T-cell (primary cell): ENCODE data around the gene CABCOCO1. TPM values are rescaled to one million over a fixed set of nuclear protein-coding genes. Genes with fewer than 3 reads are reported as not detected.

ENCODE experiments used
- ATAC-seq, 4 experiments: fragments of 200-7000 bp in 3 of 4; fragments of 150-1000 bp in 1 of 4; cut with Tn5 transposase; replicated peaks in 1 of 4; 1 replicate in 3 of 4; 2 replicates in 1 of 4; pipeline ENCODE4 v1.10.0; 2021; ENCODE audit warnings: moderate library complexity in 3 of 4, mild to moderate bottlenecking in 2 of 4, moderate number of reproducible peaks in 1 of 4
- CTCF ChIA-PET, 2 donors: fragments of 300-600 bp; sonication (Branson Sonifier 250); formaldehyde crosslinking; loops; one replicate each; lab custom pipeline; 2022; ENCODE audit warnings: antibody characterized with exemption in 2 of 2; lab: Charles Lee
- POLR2A ChIA-PET, 2 donors: fragments of 300-600 bp; sonication (Branson Sonifier 250); formaldehyde crosslinking; loops; one replicate each; lab custom pipeline; 2022; ENCODE audit warnings: antibody characterized with exemption in 2 of 2; lab: Charles Lee
- DNase-seq, 35 experiments: peaks; one replicate each; pipeline versions ENCODE4 v3.0.0 to v3.0.0-alpha.2; 2013 to 2023
- H3K27ac ChIP-seq: one replicate; pipeline ENCODE4 v1.5.1; 2013; ENCODE audit warnings: low read length
- H3K27me3 ChIP-seq, 2 experiments: replicated peaks in 1 of 2; 1 replicate in 1 of 2; 2 replicates in 1 of 2; pipeline versions ENCODE4 v1.6.1 to v1.7.0; 2013; ENCODE audit warnings: low read length in 1 of 2, mixed read lengths in 1 of 2; ENCODE audit not compliant: control insufficient read depth in 2 of 2, insufficient read depth in 2 of 2; ENCODE audit errors: extremely low read depth in 1 of 2
- H3K36me3 ChIP-seq, 2 donors: 1 replicate in 1 of 2; 2 replicates in 1 of 2; pipeline versions ENCODE4 v1.6.1 to v1.7.0; 2013; ENCODE audit warnings: low read length in 1 of 2; ENCODE audit not compliant: control insufficient read depth in 2 of 2, insufficient read depth in 1 of 2; ENCODE audit errors: extremely low read depth in 1 of 2
- H3K4me1 ChIP-seq, 2 experiments: 1 replicate in 1 of 2; 2 replicates in 1 of 2; pipeline versions ENCODE4 v1.6.1 to v1.7.0; 2013; ENCODE audit warnings: low read length in 2 of 2, mixed read lengths in 1 of 2; ENCODE audit not compliant: insufficient read depth in 2 of 2, control insufficient read depth in 1 of 2; ENCODE audit errors: extremely low read depth in 1 of 2
- H3K4me3 ChIP-seq, 2 donors: 1 replicate in 1 of 2; 2 replicates in 1 of 2; pipeline versions ENCODE4 v1.5.1 to v1.7.0; 2013; ENCODE audit warnings: mild to moderate bottlenecking in 2 of 2, low read length in 1 of 2, moderate library complexity in 1 of 2; ENCODE audit not compliant: control insufficient read depth in 1 of 2; ENCODE audit errors: extremely low read depth in 1 of 2
- H3K9me3 ChIP-seq: 2 replicates; pipeline ENCODE4 v1.7.0; 2013
- H3K27ac Mint-ChIP-seq, 2 donors: one replicate each; pipeline ENCODE4 v1.8.0; 2020 to 2021; ENCODE audit warnings: mild to moderate bottlenecking in 2 of 2, mixed read lengths in 2 of 2
- H3K27me3 Mint-ChIP-seq, 2 donors: one replicate each; pipeline ENCODE4 v1.8.0; 2021 to 2022; ENCODE audit warnings: mixed read lengths in 2 of 2
- H3K36me3 Mint-ChIP-seq: one replicate; pipeline ENCODE4 v1.8.0; 2021; ENCODE audit warnings: mixed read lengths
- H3K4me1 Mint-ChIP-seq, 3 donors: one replicate each; pipeline ENCODE4 v1.8.0; 2020 to 2022; ENCODE audit warnings: mixed read lengths in 3 of 3, mild to moderate bottlenecking in 1 of 3
- H3K4me3 Mint-ChIP-seq, 3 donors: one replicate each; pipeline ENCODE4 v1.8.0; 2020 to 2022; ENCODE audit warnings: mild to moderate bottlenecking in 3 of 3, mixed read lengths in 3 of 3, moderate library complexity in 3 of 3
- H3K9me3 Mint-ChIP-seq, 3 donors: one replicate each; pipeline ENCODE4 v1.8.0; 2020 to 2022; ENCODE audit warnings: mixed read lengths in 3 of 3
- WGBS: methylation state at CpG from one replicate; pipeline ENCODE4 v1.1.5; 2013; ENCODE audit warnings: missing lambda C conversion rate; ENCODE audit not compliant: insufficient coverage; 5-methylcytosine and 5-hydroxymethylcytosine counted together
- total RNA-seq, 35 experiments: library from RNA in 6 of 35; stranded (reverse) in 6 of 35; fragments of 120-200 nt in 1 of 35; gene quantifications; one replicate each; pipeline versions ENCODE4 v1.2.1 to v1.2.4 and lab custom pipeline; 2013 to 2026

The CABCOCO1 gene
- total RNA-seq, 5 donors from 2014 or later (not counting 1 experiment from before 2014, with no cell fraction given), result not detected

- H3K36me3 ChIP-seq, result no peaks in the 10 kb centered on the region
- H3K4me3 ChIP-seq, result no peak overlapping the region
- ChIA-PET POLR2A (no interaction called here), CTCF (no interaction called here)
- Mint-ChIP-seq H3K27ac (no peak overlapping the region), H3K4me3 (no peak overlapping the region), H3K4me1 (no peaks in the 10 kb centered on the region), H3K27me3 (peaks cover 6 to 7% of the 10 kb centered on the region in 2 donors), H3K36me3 (no peaks in the 10 kb centered on the region), H3K9me3 (no peaks in the 10 kb centered on the region)
- DNase-seq (no peak), ATAC-seq (no peak)
- H3K27me3 ChIP-seq, result no peaks in the 10 kb centered on the region
- 17% methylated on average over 1 of the region's 4 CpGs for WGBS
- no peaks in the 10 kb centered on the region for H3K9me3 ChIP-seq
- H3K27ac ChIP-seq, result no peak overlapping the region
- H3K4me1 ChIP-seq, result no peaks in the 10 kb centered on the region
Measured at GRCh38 chr10:61628875-61629513, 33.7 kb upstream of the CABCOCO1 start.

- H3K36me3 Mint-ChIP-seq, result no peaks in the 10 kb centered on the region
- H3K9me3 Mint-ChIP-seq, result no peaks in the 10 kb centered on the region
- Histone ChIP-seq H3K27me3 (no peaks in the 10 kb centered on the region), H3K4me1 (no peaks in the 10 kb centered on the region), H3K4me3 (no peak overlapping the region), H3K9me3 (no peaks in the 10 kb centered on the region), H3K27ac (no peak overlapping the region), H3K36me3 (no peaks in the 10 kb centered on the region)
- POLR2A ChIA-PET, result no interaction called here
- 83% methylated on average over 2 of the region's 4 CpGs for WGBS
- H3K27me3 Mint-ChIP-seq, result peaks cover 6 to 7% of the 10 kb centered on the region in 2 donors
- ATAC-seq, result no peak
- no peak for DNase-seq
- no peaks in the 10 kb centered on the region for H3K4me1 Mint-ChIP-seq
- no peak overlapping the region for H3K4me3 Mint-ChIP-seq
- H3K27ac Mint-ChIP-seq, result no peak overlapping the region
- CTCF ChIA-PET, result no interaction called here
Measured at GRCh38 chr10:61629576-61629975, 33.2 kb upstream of the CABCOCO1 start.

- no peak overlapping the region for H3K27ac ChIP-seq
- Mint-ChIP-seq H3K27ac (no peak overlapping the region), H3K36me3 (no peaks in the 10 kb centered on the region), H3K4me3 (no peak overlapping the region), H3K4me1 (no peaks in the 10 kb centered on the region), H3K27me3 (peaks cover 0 to 4% of the 10 kb centered on the region in 2 donors), H3K9me3 (no peaks in the 10 kb centered on the region)
- H3K36me3 ChIP-seq, result no peaks in the 10 kb centered on the region
- WGBS, result no CpG with 5 or more reads among the region's 4 CpGs
- H3K27me3 ChIP-seq, result no peaks in the 10 kb centered on the region
- H3K4me1 ChIP-seq, result no peaks in the 10 kb centered on the region
- CTCF ChIA-PET, result interaction anchor here in 1 of 2 donors (0.6 kb wide), 1 partner anchor 807 kb away, joined by 3 read pairs; no protein-coding TSS in a partner anchor
- no peak overlapping the region for H3K4me3 ChIP-seq
- POLR2A ChIA-PET, result no interaction called here
- ATAC-seq (no peak), DNase-seq (no peak)
- no peaks in the 10 kb centered on the region for H3K9me3 ChIP-seq
Measured at GRCh38 chr10:61632057-61632670, 30.6 kb upstream of the CABCOCO1 start.

GRCh38 chr10:61633665-61634064 lies 29.1 kb upstream of the CABCOCO1 start:
- no peaks in the 10 kb centered on the region for H3K4me1 Mint-ChIP-seq
- no CpG with 5 or more reads among the region's 3 CpGs for WGBS

GRCh38 chr10:61634746-61635145 lies 28.0 kb upstream of the CABCOCO1 start:
- no peaks in the 10 kb centered on the region for H3K4me1 ChIP-seq
- H3K27ac ChIP-seq, result no peak overlapping the region
- no peaks in the 10 kb centered on the region for H3K9me3 ChIP-seq
- peaks cover 2% of the 10 kb centered on the region in 2 donors for H3K27me3 Mint-ChIP-seq
- no peak overlapping the region for H3K27ac Mint-ChIP-seq
- ATAC-seq (no peak), DNase-seq (no peak)
- no CpG with 5 or more reads among the region's 1 CpG for WGBS
- no peaks in the 10 kb centered on the region for H3K36me3 ChIP-seq
- H3K9me3 Mint-ChIP-seq, result no peaks in the 10 kb centered on the region
- CTCF ChIA-PET, result no interaction called here
- no peaks in the 10 kb centered on the region for H3K4me1 Mint-ChIP-seq
- no peaks in the 10 kb centered on the region for H3K27me3 ChIP-seq
- no peak overlapping the region for H3K4me3 ChIP-seq
- H3K36me3 Mint-ChIP-seq, result no peaks in the 10 kb centered on the region
- POLR2A ChIA-PET, result interaction anchor here in 1 of 2 donors (0.7 kb wide), 1 partner anchor 8 kb away, joined by 5 read pairs; no protein-coding TSS in a partner anchor
- no peak overlapping the region for H3K4me3 Mint-ChIP-seq

More at GRCh38 chr10:61633665-61634064, 29.1 kb upstream of the CABCOCO1 start:
- Histone ChIP-seq H3K4me3 (no peak overlapping the region), H3K36me3 (no peaks in the 10 kb centered on the region), H3K27ac (no peak overlapping the region), H3K4me1 (no peaks in the 10 kb centered on the region), H3K27me3 (no peaks in the 10 kb centered on the region), H3K9me3 (no peaks in the 10 kb centered on the region)
- Mint-ChIP-seq H3K4me3 (no peak overlapping the region), H3K36me3 (no peaks in the 10 kb centered on the region), H3K9me3 (no peaks in the 10 kb centered on the region), H3K27ac (no peak overlapping the region), H3K27me3 (peaks cover 0 to 3% of the 10 kb centered on the region in 2 donors)
- no peak for DNase-seq
- no peak for ATAC-seq
- CTCF ChIA-PET, result interaction anchor here in 1 of 2 donors (0.6 kb wide), 1 partner anchor 612 kb away, joined by 3 read pairs; no protein-coding TSS in a partner anchor
- POLR2A ChIA-PET, result no interaction called here

- Mint-ChIP-seq H3K36me3 (no peaks in the 10 kb centered on the region), H3K4me3 (no peak overlapping the region), H3K27me3 (peaks cover 1 to 7% of the 10 kb centered on the region in 2 donors), H3K4me1 (no peaks in the 10 kb centered on the region), H3K27ac (no peak overlapping the region), H3K9me3 (no peaks in the 10 kb centered on the region)
- Histone ChIP-seq H3K36me3 (no peaks in the 10 kb centered on the region), H3K27ac (no peak overlapping the region), H3K4me1 (no peaks in the 10 kb centered on the region), H3K27me3 (no peaks in the 10 kb centered on the region), H3K9me3 (no peaks in the 10 kb centered on the region), H3K4me3 (no peak overlapping the region)
- ATAC-seq (no peak), DNase-seq (no peak)
- POLR2A ChIA-PET, result no interaction called here
- WGBS, result no CpG with 5 or more reads among the region's 2 CpGs
- CTCF ChIA-PET, result interaction anchor here in 1 of 2 donors (0.6 kb wide), 1 partner anchor 8 kb away, joined by 3 read pairs; no protein-coding TSS in a partner anchor
Measured at GRCh38 chr10:61635471-61635870, 27.3 kb upstream of the CABCOCO1 start.
